HG03196 (cell line): ENCODE results near the gene ARMC9.

Source experiments
- ATAC-seq: cut with Tn5 transposase; IDR thresholded peaks from one replicate; pipeline ENCODE4 v1.9.1; 2021; ENCODE audit not compliant: unreplicated experiment

Gene ARMC9

DNA sequence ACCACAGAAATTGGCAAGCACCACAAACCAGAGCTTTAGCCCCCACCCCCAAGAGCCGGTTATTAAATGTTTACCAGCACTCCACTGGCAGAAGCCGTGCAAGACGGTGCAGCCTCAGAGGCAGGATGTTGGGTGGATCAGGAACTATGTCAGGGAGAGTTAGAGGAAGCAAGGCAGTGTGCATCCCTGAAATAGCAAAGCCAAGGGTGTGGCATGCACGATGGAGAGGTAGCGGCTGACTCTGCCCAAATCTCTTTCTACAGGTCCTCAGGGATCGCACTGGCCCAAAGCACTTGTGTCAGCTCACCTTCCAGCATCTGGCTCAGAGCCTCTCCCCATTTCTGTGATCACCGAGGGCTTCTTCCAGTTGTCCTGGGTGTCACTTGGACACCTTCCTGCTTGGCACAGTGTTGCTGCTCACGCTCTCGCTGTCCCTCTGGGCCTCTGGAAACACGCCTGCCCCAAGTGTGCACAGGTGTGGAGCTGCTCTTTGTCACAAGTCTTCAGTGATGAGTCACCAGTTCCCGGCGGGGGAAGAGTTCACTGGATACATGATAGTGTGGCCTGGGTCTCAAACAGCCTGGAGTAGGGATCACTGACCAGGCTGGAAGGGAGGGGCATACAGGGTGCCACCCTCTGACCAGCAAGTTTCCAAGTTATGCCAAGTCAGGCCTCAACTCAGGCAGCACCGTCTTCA, 179.7 kb downstream of the ARMC9 start:
- ATAC-seq = no peak

DNA sequence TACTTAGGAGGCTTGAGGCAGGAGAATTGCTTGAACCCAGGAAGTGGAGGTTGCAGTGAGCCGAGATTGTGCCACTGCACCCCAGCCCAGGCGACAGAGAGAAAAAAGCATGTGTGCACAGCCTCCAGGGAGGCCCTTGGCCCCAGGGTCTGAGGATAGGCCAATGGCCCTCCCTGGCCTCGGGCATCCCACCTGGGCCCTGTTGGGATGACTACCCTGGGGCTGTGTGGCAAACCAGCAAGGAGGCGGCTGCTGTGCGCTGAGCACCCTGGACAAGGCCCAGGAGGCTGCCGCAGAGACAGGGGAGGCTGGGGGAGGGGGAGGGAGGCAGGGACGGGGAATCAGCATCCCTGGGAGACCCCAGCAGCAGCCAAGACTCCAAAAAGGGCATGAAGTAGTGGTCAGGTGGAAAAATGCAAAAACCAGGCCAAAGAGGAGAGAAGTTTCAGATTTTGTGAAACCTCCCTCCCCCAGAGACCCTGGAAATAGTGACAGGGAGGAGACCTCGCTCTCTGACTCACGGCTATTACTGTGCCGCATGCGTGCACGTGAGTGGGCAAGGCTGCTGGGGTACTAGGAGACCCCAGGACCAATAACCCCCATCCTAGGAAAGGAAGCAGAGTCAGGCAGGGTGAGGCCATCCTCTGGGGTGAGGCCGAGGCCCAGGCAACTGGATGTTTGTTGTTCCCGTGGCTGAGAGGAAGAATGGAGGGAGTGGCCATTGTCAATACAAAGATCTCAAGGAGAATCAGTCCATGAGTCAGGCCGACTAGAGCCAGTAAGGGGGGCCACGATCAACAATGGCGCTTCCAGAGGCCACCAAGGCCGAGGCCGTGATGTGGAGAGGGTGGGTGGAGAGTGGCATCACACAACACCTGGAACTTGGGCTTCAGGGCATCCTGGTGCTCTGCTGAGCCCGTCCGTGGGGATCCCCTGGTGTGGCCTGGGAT, 181.1 kb downstream of the ARMC9 start:
- ATAC-seq = no peak

DNA sequence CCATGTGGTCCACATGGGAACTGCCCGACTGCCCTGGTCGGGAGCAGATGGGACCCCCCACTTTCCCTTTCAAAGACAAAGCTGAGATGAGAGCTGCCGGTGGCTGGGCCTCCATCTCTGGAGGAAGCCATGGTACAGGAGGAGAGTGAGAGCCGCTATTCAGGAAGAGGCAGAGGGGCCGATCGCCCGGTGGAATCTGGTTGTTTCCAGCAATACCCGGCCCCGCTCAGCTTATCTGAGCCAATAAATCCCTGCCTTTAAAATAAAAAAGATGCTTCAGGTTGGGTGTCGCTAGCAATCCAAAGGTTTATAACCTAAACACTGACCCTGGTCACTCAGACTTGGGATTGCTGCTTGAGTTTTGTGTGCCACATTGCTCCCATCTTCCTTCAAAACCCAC, 181.9 kb downstream of the ARMC9 start:
- ATAC-seq = no peak

DNA sequence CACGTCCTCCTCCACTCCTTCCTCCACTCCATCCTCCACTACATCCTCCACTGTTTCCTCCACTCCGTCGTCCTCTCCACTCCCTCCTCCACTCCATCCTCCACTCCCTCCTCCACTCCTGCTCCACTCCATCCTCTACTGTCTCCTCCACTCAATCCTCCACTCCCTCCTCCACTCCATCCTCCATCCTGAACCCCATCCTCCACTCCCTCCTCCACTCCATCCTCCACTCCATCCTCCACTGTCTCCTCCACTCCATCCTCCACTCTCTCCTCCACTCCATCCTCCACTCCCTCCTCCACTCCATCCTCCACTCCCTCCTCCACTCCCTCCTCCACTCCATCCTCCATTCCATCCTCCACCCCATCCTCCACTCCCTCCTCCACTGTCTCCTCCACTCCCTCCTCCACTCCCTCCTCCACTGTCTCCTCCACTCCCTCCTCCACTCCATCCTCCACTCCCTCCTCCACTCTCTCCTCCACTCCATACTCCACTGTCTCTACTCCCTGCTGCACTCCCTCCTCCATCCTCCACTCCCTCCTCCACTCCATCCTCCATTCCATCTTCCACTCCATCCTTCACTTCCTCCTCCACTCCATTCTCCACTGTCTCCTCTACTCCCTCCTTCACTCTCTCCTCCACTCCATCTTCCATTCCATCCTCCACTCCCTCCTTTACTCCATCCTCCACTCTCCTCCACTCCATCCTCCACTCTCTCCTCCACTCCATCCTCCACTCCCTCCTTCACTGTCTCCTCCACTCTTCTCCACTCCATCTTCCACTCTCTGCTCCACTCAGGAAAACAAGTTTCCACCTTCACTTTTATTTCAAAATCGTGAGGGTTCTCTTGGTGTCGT, 182.8 kb downstream of the ARMC9 start:
- no peak for ATAC-seq

DNA sequence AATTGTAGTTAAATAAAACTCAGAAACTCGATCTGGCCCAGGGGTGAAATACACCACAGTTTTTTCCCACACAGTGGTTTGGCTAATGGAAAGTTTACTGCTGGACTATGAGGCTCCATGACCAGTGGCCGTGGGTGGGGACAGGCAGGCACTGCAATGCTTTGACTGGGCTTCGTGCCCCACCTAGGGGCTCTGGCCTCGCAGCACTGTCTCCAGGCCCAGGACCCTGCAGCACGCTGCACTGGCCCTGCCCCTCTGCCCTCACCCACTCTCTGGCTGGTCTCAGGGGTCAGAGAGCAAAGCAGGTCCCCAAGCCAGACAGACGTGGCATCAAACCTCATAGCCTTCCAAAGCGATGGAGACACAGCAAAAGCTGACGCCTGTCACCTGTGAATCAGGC, 183.7 kb downstream of the ARMC9 start:
- no peak for ATAC-seq

DNA sequence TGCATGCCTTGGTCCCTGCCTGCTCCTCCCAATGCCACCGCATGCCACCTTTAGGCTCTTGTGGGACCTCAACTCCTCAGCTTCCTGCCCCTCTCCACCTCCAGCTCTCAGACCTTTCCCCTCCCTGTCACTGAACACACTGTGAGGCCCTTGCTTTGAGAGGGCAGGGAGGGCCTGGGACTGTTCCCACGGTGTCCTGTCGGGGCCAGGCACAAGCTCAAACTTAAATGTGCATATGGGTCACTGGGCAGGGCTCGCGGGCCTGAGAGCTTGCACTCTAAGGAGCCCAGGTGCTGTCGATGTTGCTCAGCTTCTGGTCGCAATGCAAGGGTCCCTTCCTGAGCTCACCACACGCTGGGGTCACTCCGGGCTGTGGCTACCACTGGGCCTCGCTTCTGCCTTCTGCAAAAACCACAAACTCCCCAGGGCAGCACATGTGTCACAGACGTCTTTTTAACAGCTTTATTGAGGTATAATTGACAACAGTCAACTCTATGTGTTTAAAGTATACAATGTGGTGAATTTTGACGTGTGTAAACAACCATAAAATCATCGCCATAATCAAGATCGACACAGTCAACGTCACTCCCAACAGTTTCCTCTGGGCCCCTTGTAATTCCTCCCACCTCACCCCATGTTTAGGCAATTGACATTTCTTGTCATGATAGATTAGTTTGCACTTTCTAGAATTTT, 185.1 kb downstream of the ARMC9 start:
- no peak for ATAC-seq

DNA sequence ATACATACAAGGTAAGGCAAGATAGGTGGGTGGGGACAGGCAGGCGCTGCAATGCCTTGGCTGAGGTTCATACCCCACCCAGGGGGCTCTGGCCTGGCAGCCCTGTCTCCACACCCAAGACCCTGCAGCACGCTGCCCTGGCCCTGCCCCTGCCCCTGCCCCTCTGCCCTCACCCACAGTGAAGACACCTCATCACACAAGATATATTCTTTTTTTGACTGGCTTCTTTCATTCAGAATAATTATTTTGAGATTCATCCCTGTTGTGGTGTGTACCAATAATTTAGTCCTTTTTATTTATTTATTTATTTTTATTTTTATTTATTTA, 185.6 kb downstream of the ARMC9 start:
- no peak for ATAC-seq

DNA sequence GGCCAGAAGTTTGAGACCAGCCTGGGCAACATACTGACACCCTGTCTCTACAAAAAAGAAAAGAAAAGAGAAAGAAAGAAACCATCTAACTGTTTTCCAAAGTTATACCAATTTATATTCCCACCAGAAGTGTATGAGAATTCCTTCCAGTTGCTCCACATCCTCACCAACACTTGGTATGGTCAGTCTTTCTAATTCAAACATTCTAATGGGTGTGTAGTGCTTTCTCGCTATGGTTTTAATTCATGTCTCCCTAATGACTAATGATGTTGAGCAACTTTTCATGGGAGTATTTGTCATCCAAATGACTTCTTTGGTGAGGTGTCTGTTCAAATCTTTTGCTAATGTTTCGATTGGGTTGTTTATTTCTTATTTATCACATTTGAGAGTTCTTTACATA, 186.5 kb downstream of the ARMC9 start:
- ATAC-seq = no peak

DNA sequence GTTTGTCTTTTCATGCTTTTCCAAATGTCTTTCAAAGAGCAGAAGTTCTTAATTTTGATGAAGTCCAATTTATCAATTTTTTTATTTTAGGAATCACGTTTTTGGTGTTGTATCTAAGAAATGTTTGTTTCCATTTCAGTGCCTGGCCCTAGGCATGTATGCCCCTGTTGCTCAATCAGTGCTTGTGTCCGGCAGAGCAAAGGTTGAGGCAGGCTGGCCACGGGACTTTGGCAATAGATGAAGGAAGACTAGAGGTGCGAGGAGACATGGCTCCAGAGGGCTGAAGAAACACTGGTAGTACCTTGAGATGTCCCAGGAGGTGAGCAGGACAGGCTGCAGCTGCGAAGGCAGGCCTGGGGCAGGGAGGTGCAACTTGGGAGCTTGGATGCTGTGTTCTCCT, 187.0 kb downstream of the ARMC9 start:
- ATAC-seq = no peak

DNA sequence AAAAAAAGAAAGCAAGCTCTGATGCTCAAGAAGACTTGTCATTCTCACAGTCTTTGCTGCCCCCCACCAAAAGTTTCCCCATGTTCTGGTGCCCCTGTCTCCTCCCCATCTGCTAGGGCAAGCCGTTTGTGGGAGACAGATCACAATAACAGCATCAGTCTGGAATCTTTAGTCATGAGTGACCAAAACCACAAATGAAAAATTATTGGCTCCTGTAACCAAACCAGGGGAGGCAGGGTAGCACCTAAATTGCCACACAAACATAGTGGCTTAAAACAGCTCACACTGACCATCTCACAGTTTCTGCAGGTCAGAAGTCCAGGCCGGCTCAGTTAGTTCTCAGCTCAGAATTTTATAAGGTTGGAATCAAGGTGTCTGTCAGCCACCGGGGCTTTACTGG, 188.0 kb downstream of the ARMC9 start:
- no peak for ATAC-seq

DNA sequence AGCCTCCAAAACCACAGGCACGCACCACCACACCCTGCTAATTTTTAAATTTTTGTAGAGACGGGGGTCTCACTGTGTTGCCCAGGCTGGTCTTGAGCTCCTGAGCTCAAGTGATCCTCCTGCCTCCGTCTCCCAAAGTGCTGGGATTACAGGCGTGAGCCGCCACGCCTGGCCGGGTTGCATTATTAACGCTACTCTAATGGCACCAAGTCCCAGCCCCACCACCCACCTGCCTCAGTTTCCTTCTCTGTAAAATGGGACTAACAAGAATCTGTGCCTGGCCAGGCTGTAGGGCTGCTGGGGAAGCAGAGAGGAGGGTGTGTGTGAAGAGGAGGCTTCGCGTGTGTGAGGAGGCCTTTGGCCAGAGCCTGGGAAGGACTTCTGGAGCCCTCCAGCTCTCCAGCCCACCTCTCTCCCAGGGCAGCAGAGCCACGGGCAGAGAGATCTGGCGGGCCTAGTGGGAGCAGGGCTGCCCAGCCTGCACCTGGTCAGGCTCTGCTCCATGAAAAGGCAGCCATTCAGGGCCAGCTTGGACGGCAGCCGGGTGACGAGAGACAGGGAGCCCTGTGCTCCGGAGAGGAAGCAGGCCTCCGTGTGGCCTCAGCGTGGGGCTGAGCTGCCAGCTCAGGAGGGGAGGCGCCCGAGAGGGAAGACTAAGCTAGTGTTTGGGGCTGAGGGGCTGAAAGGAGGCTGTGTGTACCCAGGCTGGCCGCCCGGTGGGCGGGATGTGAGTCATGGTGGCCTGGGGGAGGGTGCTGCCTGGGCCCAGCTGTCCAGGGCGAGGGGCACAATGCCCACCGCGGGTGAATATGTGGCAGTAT, 189.7 kb downstream of the ARMC9 start:
- no peak for ATAC-seq

DNA sequence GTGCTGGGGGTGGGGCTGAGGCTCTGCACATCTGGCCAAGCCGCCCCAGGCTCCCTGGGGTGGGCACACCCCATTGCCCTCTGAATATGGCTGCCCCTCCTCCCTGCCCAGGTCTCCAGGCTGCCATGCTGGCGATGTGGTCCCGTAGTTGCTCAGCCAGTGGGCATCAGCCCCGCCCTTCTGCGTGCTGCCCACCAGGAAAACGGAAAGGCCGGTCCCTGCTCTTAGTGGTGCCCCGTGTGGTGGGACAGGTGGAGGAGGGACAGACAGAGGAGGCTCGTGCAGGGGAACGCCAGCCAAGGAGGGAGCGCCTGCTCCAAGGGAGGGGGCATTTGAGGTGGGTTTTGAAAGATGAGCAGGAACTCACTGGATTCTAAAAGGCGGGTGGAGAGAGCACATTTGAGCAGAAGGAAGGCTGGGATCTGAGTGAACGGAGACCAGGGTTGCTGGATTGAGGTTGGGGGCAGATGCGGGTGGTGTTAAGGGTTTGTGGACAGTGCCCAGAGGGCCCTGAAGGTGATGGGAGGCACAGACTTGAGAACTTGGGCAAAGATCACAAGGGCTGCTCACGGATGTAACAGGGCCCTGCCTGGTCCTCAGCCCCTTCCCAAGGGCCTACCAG, 190.4 kb downstream of the ARMC9 start:
- no peak for ATAC-seq

DNA sequence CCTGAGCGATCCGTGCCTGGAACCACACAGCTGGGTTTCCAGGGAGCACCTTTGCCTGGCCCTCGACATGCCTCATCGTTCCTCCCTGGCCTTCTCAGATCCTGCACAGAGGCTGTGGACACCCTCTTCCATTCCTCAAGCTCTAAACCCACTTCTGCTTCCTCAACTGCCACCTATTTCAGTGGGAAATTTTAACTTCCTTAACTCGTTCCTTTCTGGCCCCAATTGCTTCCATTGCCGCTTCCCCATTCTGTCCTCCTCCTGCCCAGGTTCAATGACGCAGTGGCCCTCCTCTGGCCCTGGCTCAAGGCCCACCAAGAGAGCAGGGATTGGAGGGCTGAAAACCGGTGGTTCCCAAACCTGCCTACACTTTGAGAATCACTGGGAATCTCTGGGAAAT, 192.2 kb downstream of the ARMC9 start:
- no peak for ATAC-seq

DNA sequence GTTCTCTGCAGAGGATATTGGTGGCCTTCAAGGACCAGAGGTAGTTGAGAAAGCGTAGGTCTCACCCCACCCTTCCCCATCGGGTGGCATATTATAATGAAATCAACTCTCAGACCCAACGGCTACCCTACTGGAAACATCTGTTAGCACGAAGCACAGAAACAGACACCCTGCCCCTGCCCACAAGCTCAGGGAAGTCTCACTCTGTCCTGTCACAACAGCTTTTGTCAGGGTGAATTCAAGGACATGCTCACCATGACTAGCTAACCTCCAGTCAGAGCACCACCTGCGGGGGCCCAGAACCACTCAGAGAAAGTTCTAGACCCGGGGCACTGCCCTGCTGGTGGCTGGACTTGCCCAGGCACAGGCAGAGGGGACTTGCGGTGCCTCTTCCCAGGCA, 193.6 kb downstream of the ARMC9 start:
- ATAC-seq = no peak

DNA sequence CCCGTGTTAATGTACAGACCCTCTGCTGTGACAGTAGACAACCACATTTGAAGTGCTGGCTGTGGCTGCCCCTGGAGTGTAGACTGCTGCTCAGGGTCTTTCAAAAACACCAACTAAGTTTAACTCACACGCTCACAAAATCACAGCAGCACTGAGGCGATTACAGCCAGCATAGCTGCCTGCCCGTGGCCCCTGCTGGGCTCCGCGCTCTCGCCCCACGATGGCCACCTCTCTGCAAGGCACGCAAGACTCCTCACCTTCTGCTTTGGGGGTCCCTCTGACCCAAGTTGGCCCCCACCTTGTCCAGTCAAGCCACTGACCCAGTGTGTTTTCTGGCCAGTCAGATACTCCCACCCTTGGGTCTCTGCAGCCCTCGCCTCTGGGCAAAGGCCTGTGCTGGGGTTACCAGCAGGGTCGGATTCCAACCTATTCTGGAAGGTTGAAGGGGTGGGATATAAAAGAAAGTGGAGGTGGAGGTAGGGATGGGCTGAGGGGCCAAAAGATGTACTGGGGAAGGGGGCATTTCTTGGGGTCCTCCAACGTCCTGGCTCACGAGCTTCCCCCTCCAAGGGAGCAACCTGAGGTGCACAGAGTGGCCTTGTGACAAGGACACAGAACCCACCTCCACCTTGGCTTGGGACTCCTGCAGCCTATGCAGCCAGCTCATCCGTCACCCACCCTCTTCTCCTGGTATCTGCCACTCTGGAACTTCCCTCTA, 194.2 kb downstream of the ARMC9 start:
- no peak for ATAC-seq

DNA sequence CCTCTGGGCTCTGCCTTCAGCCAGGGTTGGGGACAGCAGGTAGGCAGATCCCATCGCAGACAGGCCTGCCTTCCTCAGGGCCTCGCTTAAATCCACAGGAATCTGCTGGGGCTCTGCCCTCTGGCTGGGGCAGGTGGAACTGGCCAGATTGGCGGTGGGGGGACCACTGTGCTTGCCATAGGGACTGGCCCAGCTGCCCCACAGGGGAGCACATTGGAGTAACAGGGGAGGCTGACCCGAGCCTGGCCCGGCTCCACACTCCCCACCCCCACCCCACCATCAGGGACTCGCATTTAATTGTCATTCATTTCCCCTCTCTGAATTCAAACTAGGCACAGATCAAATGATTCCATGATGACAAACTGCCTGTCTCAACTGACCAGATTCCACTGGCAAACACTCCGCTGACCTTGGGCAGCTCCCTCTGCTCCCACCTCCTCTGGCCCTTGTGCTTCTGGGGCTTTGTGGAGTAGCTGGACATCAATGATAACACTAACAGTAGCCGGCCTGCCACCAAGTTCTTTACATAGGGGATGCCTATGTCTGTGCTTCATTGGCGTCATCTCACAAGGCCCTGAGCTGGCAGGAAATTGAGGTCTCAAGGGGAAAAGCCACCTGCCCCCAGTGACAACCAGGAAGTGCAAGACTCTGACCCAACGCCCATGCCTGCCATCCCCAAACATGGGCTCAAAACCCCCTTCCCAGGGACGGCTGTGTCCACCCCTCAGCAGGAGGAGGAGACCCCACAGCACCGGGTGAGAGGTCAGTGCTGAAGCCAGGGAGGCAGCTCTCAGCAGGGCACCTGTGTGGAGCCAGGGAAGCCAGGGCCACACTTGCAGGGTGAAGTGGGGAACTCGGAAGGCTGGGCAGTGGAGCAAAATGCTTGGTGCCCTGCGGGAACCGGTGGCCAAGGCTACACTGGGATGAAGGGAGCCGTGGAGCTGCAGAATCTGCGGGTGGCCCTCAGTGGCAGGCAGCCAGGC, 195.0 kb downstream of the ARMC9 start:
- peak; percentile 42 for ATAC-seq

DNA sequence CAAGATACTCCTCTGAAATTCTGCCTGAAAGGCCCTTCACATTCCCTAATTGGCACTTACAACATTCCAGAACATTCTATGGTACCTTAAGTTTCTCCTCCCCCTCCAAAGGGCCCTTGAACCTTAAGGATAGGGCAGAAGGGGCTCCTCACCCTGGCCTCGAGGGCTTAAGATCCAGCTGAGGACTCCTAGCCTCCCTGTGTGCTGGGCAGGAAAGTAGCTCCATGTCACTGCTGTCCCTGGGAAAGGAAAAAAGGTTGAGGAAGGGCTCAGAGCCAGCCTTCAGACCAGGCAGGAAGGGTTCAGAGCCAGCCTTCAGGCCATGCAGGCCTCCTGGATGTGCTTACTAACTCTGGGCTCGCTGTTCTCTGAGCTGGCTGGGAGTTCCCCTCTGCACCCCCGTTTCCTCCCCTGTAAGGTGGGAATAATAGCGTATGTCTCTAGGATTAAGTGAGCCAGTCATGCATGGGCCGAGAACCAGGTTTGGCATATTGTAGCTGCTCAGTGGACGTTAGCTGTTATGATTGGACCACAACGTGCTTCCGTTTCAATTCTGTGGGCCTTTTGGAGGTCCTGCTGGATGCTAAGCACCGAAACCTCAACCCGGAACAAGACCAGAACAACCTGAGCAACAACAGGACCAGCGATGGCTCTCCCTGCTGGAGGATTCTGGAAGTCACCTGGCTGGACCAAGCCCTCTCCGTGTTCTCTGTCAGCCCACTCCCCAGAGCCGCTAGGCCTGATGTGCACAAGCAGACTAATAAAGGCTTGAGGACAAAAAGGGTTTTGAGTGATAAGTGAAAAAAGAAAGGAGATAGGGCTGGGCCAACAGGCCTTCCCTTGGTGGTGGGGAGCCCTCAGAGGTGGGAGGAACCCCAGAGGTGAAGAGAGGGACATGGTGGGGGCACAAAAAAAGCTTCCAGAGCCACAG, 196.0 kb downstream of the ARMC9 start:
- ATAC-seq = peak; percentile 38
